Lower leg skin (tissue), 3 donors: ENCODE data around the gene SRPX.

Experiments used
- POLR2A ChIP-seq, 2 donors: fragments of 450-650 bp; IDR thresholded peaks; one replicate each; pipeline ENCODE4 v1.6.1; 2016 to 2017; ENCODE audit warnings: antibody characterized with exemption in 2 of 2, mild to moderate bottlenecking in 1 of 2, moderate library complexity in 1 of 2
- TF ChIP-seq, protein P1 (sequence below), 3 donors: fragments of 450-650 bp; IDR thresholded peaks; one replicate each; pipeline ENCODE4 v1.5.1; 2016; ENCODE audit warnings: antibody characterized with exemption in 3 of 3, mild to moderate bottlenecking in 3 of 3, moderate library complexity in 2 of 3

DNA sequence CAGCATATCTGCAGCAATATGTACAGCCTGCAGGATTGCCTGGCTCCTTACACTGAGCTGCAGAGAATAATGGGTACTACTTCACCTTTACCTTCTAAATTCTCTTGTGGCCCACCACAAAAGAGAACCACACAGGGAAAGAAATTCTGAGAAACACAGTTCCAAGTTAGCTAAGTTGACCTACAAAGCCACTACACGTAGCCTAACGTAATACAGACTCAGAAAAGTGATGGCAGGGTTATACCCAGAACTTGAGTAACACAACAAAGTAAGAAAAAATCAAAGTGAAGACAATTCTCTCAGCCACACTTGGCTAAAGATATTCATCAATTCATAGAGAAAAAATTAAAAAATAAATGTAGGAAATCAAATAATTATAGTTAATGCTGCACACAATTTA, 26.4 kb upstream of the SRPX start:
- TF ChIP-seq, protein P1, sequence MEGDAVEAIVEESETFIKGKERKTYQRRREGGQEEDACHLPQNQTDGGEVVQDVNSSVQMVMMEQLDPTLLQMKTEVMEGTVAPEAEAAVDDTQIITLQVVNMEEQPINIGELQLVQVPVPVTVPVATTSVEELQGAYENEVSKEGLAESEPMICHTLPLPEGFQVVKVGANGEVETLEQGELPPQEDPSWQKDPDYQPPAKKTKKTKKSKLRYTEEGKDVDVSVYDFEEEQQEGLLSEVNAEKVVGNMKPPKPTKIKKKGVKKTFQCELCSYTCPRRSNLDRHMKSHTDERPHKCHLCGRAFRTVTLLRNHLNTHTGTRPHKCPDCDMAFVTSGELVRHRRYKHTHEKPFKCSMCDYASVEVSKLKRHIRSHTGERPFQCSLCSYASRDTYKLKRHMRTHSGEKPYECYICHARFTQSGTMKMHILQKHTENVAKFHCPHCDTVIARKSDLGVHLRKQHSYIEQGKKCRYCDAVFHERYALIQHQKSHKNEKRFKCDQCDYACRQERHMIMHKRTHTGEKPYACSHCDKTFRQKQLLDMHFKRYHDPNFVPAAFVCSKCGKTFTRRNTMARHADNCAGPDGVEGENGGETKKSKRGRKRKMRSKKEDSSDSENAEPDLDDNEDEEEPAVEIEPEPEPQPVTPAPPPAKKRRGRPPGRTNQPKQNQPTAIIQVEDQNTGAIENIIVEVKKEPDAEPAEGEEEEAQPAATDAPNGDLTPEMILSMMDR (IDR thresholded peaks at IDR 0.05), result no peak
- no peak for TF ChIP-seq POLR2A (IDR thresholded peaks at IDR 0.05)
